Coronary artery (tissue), 2 donors: ENCODE results near the gene CALD1.

Experiments
- DNase-seq: peaks from one replicate; pipeline ENCODE4 v3.0.0-alpha.2; 2017; ENCODE audit warnings: low spot score
- H3K27ac ChIP-seq, 2 donors: fragments of 200-600 bp; sonication (generic); one replicate each; pipeline ENCODE4 v1.5.1; 2016 to 2019
- H3K4me3 ChIP-seq: fragments of 200-600 bp; sonication (generic); 2 replicates; pipeline ENCODE4 v1.5.1; 2016; ENCODE audit warnings: mild to moderate bottlenecking, moderate library complexity
- CTCF ChIP-seq: fragments of 200-600 bp; sonication (generic); IDR thresholded peaks from one replicate; pipeline ENCODE4 v1.5.1; 2019; ENCODE audit warnings: antibody characterized with exemption

CALD1 gene

GRCh38 chr7:134892963-134893362 lies 113.5 kb downstream of the CALD1 start:
- TF ChIP-seq CTCF, result no peak
- no peak for DNase-seq
- peak overlapping the region; percentile 66 for H3K4me3 ChIP-seq
- H3K27ac ChIP-seq, result peak overlapping the region; percentile 75 to 78

- Histone ChIP-seq H3K27ac (peak overlapping the region in 1 of 2 donors; percentile 75), H3K4me3 (peak overlapping the region; percentile 66)
- TF ChIP-seq CTCF, result no peak
- no peak for DNase-seq
Measured at GRCh38 chr7:134893920-134894319, 114.5 kb downstream of the CALD1 start.

- DNase-seq, result no peak
- Histone ChIP-seq H3K27ac (no peak overlapping the region), H3K4me3 (no peak overlapping the region)
- TF ChIP-seq CTCF, result no peak
Measured at GRCh38 chr7:134894928-134895327, 115.5 kb downstream of the CALD1 start.

- H3K4me3 ChIP-seq, result no peak overlapping the region
- no peak for DNase-seq
- H3K27ac ChIP-seq, result no peak overlapping the region
- no peak for TF ChIP-seq CTCF
Measured at GRCh38 chr7:134896073-134896472, 116.6 kb downstream of the CALD1 start.

GRCh38 chr7:134897936-134898335 lies 118.5 kb downstream of the CALD1 start:
- H3K27ac ChIP-seq, result peak overlapping the region in 1 of 2 donors; percentile 9
- DNase-seq, result no peak
- TF ChIP-seq CTCF, result no peak
- no peak overlapping the region for H3K4me3 ChIP-seq

- no peak for TF ChIP-seq CTCF
Measured at GRCh38 chr7:134899729-134900128, 120.3 kb downstream of the CALD1 start.

GRCh38 chr7:134900166-134900982 lies 120.9 kb downstream of the CALD1 start:
- no peak for DNase-seq
- peak overlapping the region; percentile 1 for H3K4me3 ChIP-seq
- peak overlapping the region; percentile 48 to 84 for H3K27ac ChIP-seq
- no peak for TF ChIP-seq CTCF

More at GRCh38 chr7:134899729-134900128, 120.3 kb downstream of the CALD1 start:
- no peak for DNase-seq
- Histone ChIP-seq H3K27ac (peak overlapping the region in 1 of 2 donors; percentile 84), H3K4me3 (no peak overlapping the region)
